NB4 (cell line): ENCODE measurements around the gene LEFTY1.

ENCODE experiments used
- CTCF ChIP-seq: IDR thresholded peaks from one replicate; pipeline ENCODE4 v1.5.1; 2012; ENCODE audit warnings: low read depth, low read length
- MAX ChIP-seq: IDR thresholded peaks from 2 replicates; pipeline ENCODE4 v1.6.1; 2011; ENCODE audit warnings: low read depth, low read length

DNA sequence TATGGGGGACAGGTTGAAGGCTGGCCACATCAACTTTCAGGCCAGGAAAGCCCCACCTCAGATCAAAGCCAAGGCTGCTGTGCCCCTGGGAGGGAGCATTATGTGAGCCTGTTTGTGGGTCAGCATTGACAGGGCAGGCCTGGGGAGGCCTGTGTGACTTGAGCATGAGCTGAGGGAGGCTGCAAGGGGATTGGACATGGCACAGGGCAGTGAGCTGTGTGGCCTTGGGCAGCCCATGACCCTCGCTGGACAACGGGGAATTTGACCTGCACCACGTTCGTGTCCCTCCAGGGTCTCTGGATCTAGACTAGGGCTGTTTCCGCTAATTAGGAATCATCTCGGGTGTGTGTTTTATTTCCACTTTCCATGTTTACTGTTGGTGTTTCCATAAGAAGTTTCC, 17.5 kb upstream of the LEFTY1 start:
- no peak for TF ChIP-seq CTCF
- TF ChIP-seq MAX: no peak
